Measurements from ENCODE around the gene MRPL49.
"Not testable (repeated sequence)": the region's sequence is repeated elsewhere in the genome, so short reads cannot be mapped to it uniquely, and the experiment has no call there.

Gene MRPL49

GRCh38 chr11:65172600-65172999 lies 50.5 kb downstream of the MRPL49 start:
- DNase-seq, result no peak

GRCh38 chr11:65174571-65175010 lies 52.5 kb downstream of the MRPL49 start:
- DNase-seq, result not testable (repeated sequence)

Measured in hematopoietic multipotent progenitor cell treated with erythropoietin and hydrocortisone succinate and interleukin-3 and kit ligand, for 6 days (in vitro differentiated cells).